ENCODE data around the gene CGB8.
"Not testable (repeated sequence)": the region's sequence is repeated elsewhere in the genome, so short reads cannot be mapped to it uniquely, and the experiment has no call there.

The CGB8 gene

GRCh38 chr19:49065905-49066512, 17.1 kb upstream of the CGB8 start:
- no peaks in the 10 kb centered on the region for H3K9me3 ChIP-seq (ENCODE audit: control insufficient read depth in 2 of 2, low read length in 2 of 2)
- H3K27me3 ChIP-seq (ENCODE audit: control insufficient read depth in 2 of 2, insufficient read depth in 2 of 2, low read length in 2 of 2) = peaks cover 33 to 35% of the 10 kb centered on the region in 2 donors

GRCh38 chr19:49064768-49065611, 16.1 kb upstream of the CGB8 start, which contains the start of gene NTF4:
Gene NTF4 (minus strand): TSS chr19:49064818. CDS start chr19:49061997, 2,821 bp downstream.
- no peak within 1 kb of the TSS for H3K27ac ChIP-seq (ENCODE audit: low read depth in 2 of 2, low read length in 2 of 2)
- no peaks in the 10 kb centered on the region for H3K4me1 ChIP-seq (ENCODE audit: control insufficient read depth in 2 of 2, insufficient read depth in 2 of 2, low read length in 2 of 2)
- no peak within 1 kb of the TSS for H3K4me3 ChIP-seq (ENCODE audit: low read length in 2 of 2)

More at GRCh38 chr19:49065905-49066512, 17.1 kb upstream of the CGB8 start:
- Histone ChIP-seq H3K4me3 (ENCODE audit: low read length in 2 of 2) (no peak overlapping the region), H3K9ac (ENCODE audit: low read depth in 1 of 2, low read length in 2 of 2) (no peak overlapping the region), H3K27ac (ENCODE audit: low read depth in 2 of 2, low read length in 2 of 2) (no peak overlapping the region), H3K4me1 (ENCODE audit: control insufficient read depth in 2 of 2, insufficient read depth in 2 of 2, low read length in 2 of 2) (no peaks in the 10 kb centered on the region), H3K36me3 (ENCODE audit: control insufficient read depth in 2 of 2, insufficient read depth in 2 of 2, low read length in 2 of 2) (no peaks in the 10 kb centered on the region)

GRCh38 chr19:49064029-49064629, 15.2 kb upstream of the CGB8 start:
- peaks cover 26 to 45% of the 10 kb centered on the region in 2 donors for H3K27me3 ChIP-seq (ENCODE audit: control insufficient read depth in 2 of 2, insufficient read depth in 2 of 2, low read length in 2 of 2)
- H3K9ac ChIP-seq (ENCODE audit: low read depth in 1 of 2, low read length in 2 of 2) = no peak overlapping the region
- H3K36me3 ChIP-seq (ENCODE audit: control insufficient read depth in 2 of 2, insufficient read depth in 2 of 2, low read length in 2 of 2) = no peaks in the 10 kb centered on the region

More at GRCh38 chr19:49064768-49065611, 16.1 kb upstream of the CGB8 start, which contains the start of gene NTF4:
- Histone ChIP-seq H3K9ac (ENCODE audit: low read depth in 1 of 2, low read length in 2 of 2) (no peak within 1 kb of the TSS), H3K27me3 (ENCODE audit: control insufficient read depth in 2 of 2, insufficient read depth in 2 of 2, low read length in 2 of 2) (peaks cover 26 to 40% of the 10 kb centered on the region in 2 donors), H3K9me3 (ENCODE audit: control insufficient read depth in 2 of 2, low read length in 2 of 2) (no peaks in the 10 kb centered on the region), H3K36me3 (ENCODE audit: control insufficient read depth in 2 of 2, insufficient read depth in 2 of 2, low read length in 2 of 2) (no peaks in the 10 kb centered on the region)

GRCh38 chr19:49061445-49061844, 12.5 kb upstream of the CGB8 start:
- Histone ChIP-seq H3K27me3 (ENCODE audit: control insufficient read depth in 2 of 2, insufficient read depth in 2 of 2, low read length in 2 of 2) (peaks cover 30 to 41% of the 10 kb centered on the region in 2 donors), H3K36me3 (ENCODE audit: control insufficient read depth in 2 of 2, insufficient read depth in 2 of 2, low read length in 2 of 2) (no peaks in the 10 kb centered on the region), H3K9ac (ENCODE audit: low read depth in 1 of 2, low read length in 2 of 2) (no peak overlapping the region), H3K9me3 (ENCODE audit: control insufficient read depth in 2 of 2, low read length in 2 of 2) (no peaks in the 10 kb centered on the region), H3K4me3 (ENCODE audit: low read length in 2 of 2) (no peak overlapping the region), H3K27ac (ENCODE audit: low read depth in 2 of 2, low read length in 2 of 2) (no peak overlapping the region), H3K4me1 (ENCODE audit: control insufficient read depth in 2 of 2, insufficient read depth in 2 of 2, low read length in 2 of 2) (peaks cover 5 to 14% of the 10 kb centered on the region in 2 donors)

More at GRCh38 chr19:49064029-49064629, 15.2 kb upstream of the CGB8 start:
- H3K9me3 ChIP-seq (ENCODE audit: control insufficient read depth in 2 of 2, low read length in 2 of 2) = no peaks in the 10 kb centered on the region
- H3K4me3 ChIP-seq (ENCODE audit: low read length in 2 of 2) = no peak overlapping the region
- H3K27ac ChIP-seq (ENCODE audit: low read depth in 2 of 2, low read length in 2 of 2) = no peak overlapping the region
- no peaks in the 10 kb centered on the region for H3K4me1 ChIP-seq (ENCODE audit: control insufficient read depth in 2 of 2, insufficient read depth in 2 of 2, low read length in 2 of 2)

GRCh38 chr19:49061000-49061399, 12.1 kb upstream of the CGB8 start:
- H3K4me3 ChIP-seq (ENCODE audit: low read length in 2 of 2) = no peak overlapping the region
- H3K27me3 ChIP-seq (ENCODE audit: control insufficient read depth in 2 of 2, insufficient read depth in 2 of 2, low read length in 2 of 2) = peaks cover 27 to 40% of the 10 kb centered on the region in 2 donors
- no peak overlapping the region for H3K27ac ChIP-seq (ENCODE audit: low read depth in 2 of 2, low read length in 2 of 2)
- H3K9me3 ChIP-seq (ENCODE audit: control insufficient read depth in 2 of 2, low read length in 2 of 2) = no peaks in the 10 kb centered on the region
- no peak overlapping the region for H3K9ac ChIP-seq (ENCODE audit: low read depth in 1 of 2, low read length in 2 of 2)
- H3K36me3 ChIP-seq (ENCODE audit: control insufficient read depth in 2 of 2, insufficient read depth in 2 of 2, low read length in 2 of 2) = no peaks in the 10 kb centered on the region
- H3K4me1 ChIP-seq (ENCODE audit: control insufficient read depth in 2 of 2, insufficient read depth in 2 of 2, low read length in 2 of 2) = peaks cover 10 to 19% of the 10 kb centered on the region in 2 donors

- no peaks in the 10 kb centered on the region for H3K36me3 ChIP-seq (ENCODE audit: control insufficient read depth in 2 of 2, insufficient read depth in 2 of 2, low read length in 2 of 2)
- H3K27me3 ChIP-seq (ENCODE audit: control insufficient read depth in 2 of 2, insufficient read depth in 2 of 2, low read length in 2 of 2) = peaks cover 18 to 27% of the 10 kb centered on the region in 2 donors
- H3K4me1 ChIP-seq (ENCODE audit: control insufficient read depth in 2 of 2, insufficient read depth in 2 of 2, low read length in 2 of 2) = peaks cover 11 to 20% of the 10 kb centered on the region in 2 donors
- H3K27ac ChIP-seq (ENCODE audit: low read depth in 2 of 2, low read length in 2 of 2) = no peak overlapping the region
- H3K9ac ChIP-seq (ENCODE audit: low read depth in 1 of 2, low read length in 2 of 2) = no peak overlapping the region
- H3K4me3 ChIP-seq (ENCODE audit: low read length in 2 of 2) = no peak overlapping the region
- no peaks in the 10 kb centered on the region for H3K9me3 ChIP-seq (ENCODE audit: control insufficient read depth in 2 of 2, low read length in 2 of 2)
Measured at GRCh38 chr19:49059053-49059452, 10.1 kb upstream of the CGB8 start.

GRCh38 chr19:49058562-49058961, 9.7 kb upstream of the CGB8 start:
- Histone ChIP-seq H3K27me3 (ENCODE audit: control insufficient read depth in 2 of 2, insufficient read depth in 2 of 2, low read length in 2 of 2) (peaks cover 18 to 24% of the 10 kb centered on the region in 2 donors), H3K9ac (ENCODE audit: low read depth in 1 of 2, low read length in 2 of 2) (no peak overlapping the region), H3K4me1 (ENCODE audit: control insufficient read depth in 2 of 2, insufficient read depth in 2 of 2, low read length in 2 of 2) (peaks cover 11 to 20% of the 10 kb centered on the region in 2 donors), H3K4me3 (ENCODE audit: low read length in 2 of 2) (no peak overlapping the region), H3K36me3 (ENCODE audit: control insufficient read depth in 2 of 2, insufficient read depth in 2 of 2, low read length in 2 of 2) (no peaks in the 10 kb centered on the region), H3K27ac (ENCODE audit: low read depth in 2 of 2, low read length in 2 of 2) (no peak overlapping the region), H3K9me3 (ENCODE audit: control insufficient read depth in 2 of 2, low read length in 2 of 2) (no peaks in the 10 kb centered on the region)

GRCh38 chr19:49057636-49058234, 8.8 kb upstream of the CGB8 start, which contains the start of gene CGB7:
Gene CGB7 (minus strand): TSS chr19:49057749. CDS start chr19:49055375, 2,374 bp downstream.
- peak within 1 kb of the TSS; percentile 59 to 65 for H3K4me3 ChIP-seq (ENCODE audit: low read length in 2 of 2)
- H3K36me3 ChIP-seq (ENCODE audit: control insufficient read depth in 2 of 2, insufficient read depth in 2 of 2, low read length in 2 of 2) = no peaks in the 10 kb centered on the region
- H3K9me3 ChIP-seq (ENCODE audit: control insufficient read depth in 2 of 2, low read length in 2 of 2) = no peaks in the 10 kb centered on the region
- peaks cover 11 to 20% of the 10 kb centered on the region in 2 donors for H3K4me1 ChIP-seq (ENCODE audit: control insufficient read depth in 2 of 2, insufficient read depth in 2 of 2, low read length in 2 of 2)
- H3K27me3 ChIP-seq (ENCODE audit: control insufficient read depth in 2 of 2, insufficient read depth in 2 of 2, low read length in 2 of 2) = peaks cover 18 to 24% of the 10 kb centered on the region in 2 donors
- H3K9ac ChIP-seq (ENCODE audit: low read depth in 1 of 2, low read length in 2 of 2) = peak within 1 kb of the TSS in 1 of 2 donors; percentile 19
- no peak within 1 kb of the TSS for H3K27ac ChIP-seq (ENCODE audit: low read depth in 2 of 2, low read length in 2 of 2)

GRCh38 chr19:49056902-49057596, 8.1 kb upstream of the CGB8 start:
- Histone ChIP-seq H3K9ac (ENCODE audit: low read depth in 1 of 2, low read length in 2 of 2) (peak overlapping the region in 1 of 2 donors; percentile 19), H3K4me1 (ENCODE audit: control insufficient read depth in 2 of 2, insufficient read depth in 2 of 2, low read length in 2 of 2) (peaks cover 11 to 20% of the 10 kb centered on the region in 2 donors), H3K27me3 (ENCODE audit: control insufficient read depth in 2 of 2, insufficient read depth in 2 of 2, low read length in 2 of 2) (peaks cover 18 to 24% of the 10 kb centered on the region in 2 donors), H3K4me3 (ENCODE audit: low read length in 2 of 2) (peak overlapping the region; percentile 59 to 65)
- not testable (repeated sequence) for H3K36me3 ChIP-seq (ENCODE audit: control insufficient read depth in 2 of 2, insufficient read depth in 2 of 2, low read length in 2 of 2); H3K27ac ChIP-seq (ENCODE audit: low read depth in 2 of 2, low read length in 2 of 2); H3K9me3 ChIP-seq (ENCODE audit: control insufficient read depth in 2 of 2, low read length in 2 of 2)
